ENCODE data around the gene SCMH1. TPM values are rescaled to one million over a fixed set of nuclear protein-coding genes. Genes with fewer than 3 reads are reported as not detected.

SCMH1 gene
- total RNA-seq, 4 donors from 2014 or later = 30.6 to 72.9 (median 36.3) TPM

DNA sequence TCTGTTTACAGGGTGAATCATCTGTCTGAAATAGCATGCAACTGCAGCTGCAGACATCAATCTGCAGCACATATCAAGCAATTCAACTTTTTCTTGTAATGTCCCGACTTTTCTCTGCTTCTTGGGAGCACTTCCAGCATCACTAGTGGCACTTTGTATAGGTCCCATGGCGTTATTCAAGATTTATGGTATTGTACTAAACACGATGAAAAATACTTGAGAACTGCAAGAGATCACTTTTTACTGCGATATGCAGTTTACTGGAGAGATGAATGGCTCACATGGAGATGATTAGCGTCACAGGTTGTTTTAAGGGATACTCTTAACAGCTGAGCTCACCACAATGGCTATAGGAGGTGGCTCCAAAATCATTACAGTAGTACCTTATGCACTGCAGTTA is 7.2 kb upstream of the SCMH1 start:
- Histone ChIP-seq H3K4me3 (no peak overlapping the region), H3K36me3 (no peaks in the 10 kb centered on the region), H3K9me3 (peaks cover 0 to 10% (median 0%) of the 10 kb centered on the region in 4 donors), H3K27ac (no peak overlapping the region), H3K27me3 (no peaks in the 10 kb centered on the region), H3K4me1 (no peaks in the 10 kb centered on the region)
- TF ChIP-seq, protein P1, sequence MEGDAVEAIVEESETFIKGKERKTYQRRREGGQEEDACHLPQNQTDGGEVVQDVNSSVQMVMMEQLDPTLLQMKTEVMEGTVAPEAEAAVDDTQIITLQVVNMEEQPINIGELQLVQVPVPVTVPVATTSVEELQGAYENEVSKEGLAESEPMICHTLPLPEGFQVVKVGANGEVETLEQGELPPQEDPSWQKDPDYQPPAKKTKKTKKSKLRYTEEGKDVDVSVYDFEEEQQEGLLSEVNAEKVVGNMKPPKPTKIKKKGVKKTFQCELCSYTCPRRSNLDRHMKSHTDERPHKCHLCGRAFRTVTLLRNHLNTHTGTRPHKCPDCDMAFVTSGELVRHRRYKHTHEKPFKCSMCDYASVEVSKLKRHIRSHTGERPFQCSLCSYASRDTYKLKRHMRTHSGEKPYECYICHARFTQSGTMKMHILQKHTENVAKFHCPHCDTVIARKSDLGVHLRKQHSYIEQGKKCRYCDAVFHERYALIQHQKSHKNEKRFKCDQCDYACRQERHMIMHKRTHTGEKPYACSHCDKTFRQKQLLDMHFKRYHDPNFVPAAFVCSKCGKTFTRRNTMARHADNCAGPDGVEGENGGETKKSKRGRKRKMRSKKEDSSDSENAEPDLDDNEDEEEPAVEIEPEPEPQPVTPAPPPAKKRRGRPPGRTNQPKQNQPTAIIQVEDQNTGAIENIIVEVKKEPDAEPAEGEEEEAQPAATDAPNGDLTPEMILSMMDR (IDR thresholded peaks at IDR 0.05) = no peak
- TF ChIP-seq EP300 (IDR thresholded peaks at IDR 0.05) = no peak
- no peak for TF ChIP-seq POLR2A (IDR thresholded peaks at IDR 0.05)
- 60 to 66% methylated on average over 5 of the region's 5 CpGs for WGBS, 2 donors
- DNase-seq (ENCODE audit: low spot score in 2 of 2) = no peak

DNA sequence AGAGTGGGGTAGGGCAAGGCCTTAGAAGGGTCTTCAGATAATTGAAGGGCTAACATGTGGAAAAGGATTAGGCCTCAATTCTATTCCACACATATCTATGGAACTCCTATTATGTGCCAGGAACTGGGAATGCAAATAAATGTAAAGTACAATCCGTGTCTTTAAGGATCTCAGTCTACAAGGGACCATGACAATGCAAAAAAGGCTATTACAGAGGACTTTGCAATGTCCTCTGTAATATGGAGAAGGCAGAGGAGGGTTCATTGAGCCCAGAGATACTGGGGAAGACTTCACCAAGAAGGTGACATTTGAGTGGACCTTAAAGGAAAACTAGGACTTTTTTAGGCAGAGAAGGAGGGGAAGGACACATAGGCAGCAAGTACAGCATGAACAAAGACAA is 4.5 kb upstream of the SCMH1 start:
- no peak overlapping the region for H3K4me3 ChIP-seq
- no peaks in the 10 kb centered on the region for H3K36me3 ChIP-seq
- DNase-seq (ENCODE audit: low spot score in 2 of 2) = no peak
- H3K9me3 ChIP-seq = peaks cover 0 to under 1% (median 0%) of the 10 kb centered on the region in 4 donors
- no peaks in the 10 kb centered on the region for H3K27me3 ChIP-seq
- peaks cover 0 to 9% (median 5%) of the 10 kb centered on the region in 4 donors for H3K4me1 ChIP-seq
- TF ChIP-seq, protein P1 (IDR thresholded peaks at IDR 0.05) = no peak
- TF ChIP-seq POLR2A (IDR thresholded peaks at IDR 0.05) (no peak), EP300 (IDR thresholded peaks at IDR 0.05) (no peak)
- WGBS, 2 donors = 65 to 81% methylated on average over 1 of the region's 1 CpG
- no peak overlapping the region for H3K27ac ChIP-seq

DNA sequence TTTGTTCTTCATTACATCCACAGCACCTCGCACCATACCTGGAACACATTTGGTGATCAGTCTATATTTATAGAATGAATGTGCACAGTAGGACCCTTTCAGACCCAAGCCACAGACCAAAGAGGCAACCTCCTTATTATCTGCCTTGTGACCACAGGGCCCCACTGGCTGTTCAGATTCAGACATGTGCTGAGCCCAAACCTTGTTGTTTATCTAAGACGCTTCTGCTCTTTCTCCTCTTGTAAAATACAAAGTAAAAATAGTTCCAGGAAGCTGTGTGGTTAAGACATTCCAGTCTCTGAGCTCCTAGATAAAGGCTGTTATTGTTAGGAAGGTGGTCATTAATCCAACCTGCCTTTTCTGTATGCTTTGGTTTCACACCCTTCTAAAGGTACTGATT is 3.6 kb upstream of the SCMH1 start:
- WGBS, 2 donors = 84 to 87% methylated on average over 2 of the region's 2 CpGs
- no peak for DNase-seq (ENCODE audit: low spot score in 2 of 2)
- Histone ChIP-seq H3K27me3 (no peaks in the 10 kb centered on the region), H3K4me1 (peaks cover 0 to 13% (median 6%) of the 10 kb centered on the region in 4 donors), H3K27ac (no peak overlapping the region), H3K36me3 (no peaks in the 10 kb centered on the region), H3K4me3 (no peak overlapping the region), H3K9me3 (no peaks in the 10 kb centered on the region)
- TF ChIP-seq, protein P1 (IDR thresholded peaks at IDR 0.05) = no peak
- TF ChIP-seq POLR2A (IDR thresholded peaks at IDR 0.05) = no peak
- TF ChIP-seq EP300 (IDR thresholded peaks at IDR 0.05) = no peak

DNA sequence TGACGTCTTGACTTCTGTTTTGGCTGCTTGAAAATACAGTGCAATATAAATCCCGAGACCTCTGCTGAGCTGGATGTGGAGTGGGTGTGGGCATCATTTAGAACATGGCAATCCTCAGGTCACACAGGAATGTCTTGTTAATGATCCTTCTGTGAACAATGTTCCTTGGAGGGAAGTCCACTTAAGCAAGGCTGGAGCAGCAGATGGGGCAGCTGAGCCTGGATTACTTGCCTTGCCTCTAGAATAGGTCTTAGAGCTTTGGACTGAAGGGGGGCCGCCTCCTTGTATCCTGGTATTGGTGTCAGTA is 926 bp upstream of the SCMH1 start:
- Histone ChIP-seq H3K27ac (no peak overlapping the region), H3K4me3 (no peak overlapping the region), H3K27me3 (no peaks in the 10 kb centered on the region), H3K9me3 (no peaks in the 10 kb centered on the region), H3K4me1 (peaks cover 0 to 37% (median 8%) of the 10 kb centered on the region in 4 donors), H3K36me3 (no peaks in the 10 kb centered on the region)
- no peak for DNase-seq (ENCODE audit: low spot score in 2 of 2)
- TF ChIP-seq, protein P1 (IDR thresholded peaks at IDR 0.05) = no peak
- TF ChIP-seq POLR2A (IDR thresholded peaks at IDR 0.05) (no peak), EP300 (IDR thresholded peaks at IDR 0.05) (no peak)
- 69 to 74% methylated on average over 3 of the region's 3 CpGs for WGBS, 2 donors

DNA sequence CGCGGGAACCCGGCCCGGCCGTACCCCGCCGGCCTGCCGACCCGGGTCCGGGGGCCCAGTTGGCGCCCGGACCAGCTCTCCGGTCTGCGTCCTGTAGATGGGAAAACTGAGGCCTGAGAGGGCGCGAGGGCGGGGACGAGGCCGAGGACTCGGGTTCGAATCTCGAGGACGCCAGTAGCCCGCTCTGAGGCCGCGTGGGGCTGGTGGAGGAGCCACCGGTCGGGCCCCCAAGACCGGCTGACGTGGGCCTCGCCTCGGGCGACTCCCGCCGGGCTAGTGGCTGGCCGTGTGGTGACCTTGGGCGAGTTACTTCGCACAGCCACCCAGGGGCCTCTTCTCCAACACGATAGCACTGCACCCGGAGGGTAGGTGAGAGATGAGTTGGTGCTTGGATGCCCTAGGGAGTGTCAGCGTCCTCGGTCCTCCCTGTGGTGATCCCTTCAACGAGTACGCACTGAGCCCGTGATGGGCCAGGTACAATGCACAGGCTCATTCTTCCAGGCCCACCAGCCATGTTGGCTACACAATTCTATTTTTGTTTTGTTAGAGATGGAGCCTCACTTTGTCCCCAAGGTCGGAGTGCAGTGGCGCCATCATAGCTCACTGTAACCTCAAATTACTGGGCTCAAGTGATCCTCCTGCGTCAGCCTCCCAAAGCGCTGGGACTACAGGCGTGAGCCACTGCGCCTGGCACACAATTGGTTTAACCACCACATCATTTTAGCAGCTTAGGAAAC is 404 bp upstream of the SCMH1 start:
- Histone ChIP-seq H3K9me3 (no peaks in the 10 kb centered on the region), H3K27ac (peak overlapping the region; percentile 94 to 98 (median 96)), H3K4me3 (peak overlapping the region; percentile 75 to 90 (median 84)), H3K27me3 (no peaks in the 10 kb centered on the region), H3K36me3 (no peaks in the 10 kb centered on the region), H3K4me1 (peaks cover 0 to 37% (median 8%) of the 10 kb centered on the region in 4 donors)
- TF ChIP-seq EP300 (IDR thresholded peaks at IDR 0.05) (no peak), POLR2A (IDR thresholded peaks at IDR 0.05) (no peak)
- TF ChIP-seq, protein P1 (IDR thresholded peaks at IDR 0.05) = no peak
- no peak for DNase-seq (ENCODE audit: low spot score in 2 of 2)
- 17 to 36% methylated on average over 19 to 37 of the region's 51 CpGs for WGBS, 2 donors

All from tibial nerve (tissue), 4 donors.